GM21447 (cell line): ENCODE measurements around the gene EFTUD2.
"Not testable (repeated sequence)": the region's sequence is repeated elsewhere in the genome, so short reads cannot be mapped to it uniquely, and the experiment has no call there.

ENCODE experiments used
- ATAC-seq: cut with Tn5 transposase; IDR thresholded peaks from one replicate; pipeline ENCODE4 v1.9.1; 2021; ENCODE audit not compliant: unreplicated experiment

Gene EFTUD2

DNA sequence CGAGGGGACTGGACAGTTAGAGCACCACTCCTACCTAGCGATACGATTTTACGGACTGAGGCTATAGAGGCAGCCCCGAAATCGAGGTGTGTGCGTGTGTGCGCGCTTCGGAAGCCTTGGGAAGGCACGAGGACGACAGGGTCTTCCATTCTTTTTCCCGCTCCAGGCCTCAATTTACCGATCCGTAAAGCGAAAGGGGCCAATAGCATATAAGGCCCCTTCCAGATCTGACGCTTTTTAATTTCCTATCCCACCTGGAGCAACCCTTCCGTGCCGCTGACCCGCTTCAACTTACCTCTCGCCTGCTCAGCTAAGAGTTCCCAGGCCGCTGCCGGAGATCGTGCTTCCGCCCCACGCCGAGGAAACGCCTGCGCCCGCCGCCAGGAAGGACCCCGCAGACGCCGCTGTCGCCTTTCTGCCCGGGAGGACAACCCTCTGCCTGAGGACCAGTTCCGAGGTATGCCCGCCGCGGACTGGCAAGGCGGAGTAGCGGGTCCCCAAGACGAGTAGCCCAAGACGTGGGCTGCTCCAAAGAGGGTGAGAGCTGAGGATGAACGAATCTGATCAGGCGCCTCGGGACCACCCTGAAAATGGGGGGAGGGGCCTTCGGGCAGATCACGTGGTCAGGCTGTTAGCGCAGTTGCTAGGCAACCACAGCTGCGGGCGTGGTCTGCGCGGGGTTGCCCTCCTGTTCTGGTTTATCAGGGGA, at the start of gene EFTUD2:
TSS of gene EFTUD2 (minus strand) at position 372 of the 709 bp plus-strand sequence. CDS start 4,924 bp downstream, outside the sequence.
- peak; percentile 70 for ATAC-seq

DNA sequence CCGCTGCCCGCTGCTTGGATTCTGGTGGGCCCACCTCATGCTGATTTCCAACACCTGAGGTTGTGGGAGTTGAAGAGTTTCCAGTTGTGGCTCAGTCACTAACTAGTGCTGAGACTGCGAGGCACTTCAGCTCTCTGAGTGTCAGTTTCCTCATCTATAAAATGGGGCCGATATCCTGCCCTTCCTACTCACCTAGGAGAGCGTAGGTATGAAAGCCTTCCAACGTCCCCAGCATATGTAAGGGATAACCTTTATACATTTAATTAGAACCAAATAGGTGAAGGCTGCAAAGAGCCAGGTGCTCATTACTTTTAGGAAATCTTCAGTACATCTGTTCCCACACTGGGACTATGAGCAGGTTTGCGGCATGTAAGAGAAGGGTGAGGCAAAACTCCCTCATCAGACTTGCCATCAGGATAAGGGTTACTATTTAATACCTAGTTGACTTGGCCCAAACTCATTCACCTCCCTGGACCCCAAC, 49.1 kb upstream of the EFTUD2 start:
- ATAC-seq: no peak

DNA sequence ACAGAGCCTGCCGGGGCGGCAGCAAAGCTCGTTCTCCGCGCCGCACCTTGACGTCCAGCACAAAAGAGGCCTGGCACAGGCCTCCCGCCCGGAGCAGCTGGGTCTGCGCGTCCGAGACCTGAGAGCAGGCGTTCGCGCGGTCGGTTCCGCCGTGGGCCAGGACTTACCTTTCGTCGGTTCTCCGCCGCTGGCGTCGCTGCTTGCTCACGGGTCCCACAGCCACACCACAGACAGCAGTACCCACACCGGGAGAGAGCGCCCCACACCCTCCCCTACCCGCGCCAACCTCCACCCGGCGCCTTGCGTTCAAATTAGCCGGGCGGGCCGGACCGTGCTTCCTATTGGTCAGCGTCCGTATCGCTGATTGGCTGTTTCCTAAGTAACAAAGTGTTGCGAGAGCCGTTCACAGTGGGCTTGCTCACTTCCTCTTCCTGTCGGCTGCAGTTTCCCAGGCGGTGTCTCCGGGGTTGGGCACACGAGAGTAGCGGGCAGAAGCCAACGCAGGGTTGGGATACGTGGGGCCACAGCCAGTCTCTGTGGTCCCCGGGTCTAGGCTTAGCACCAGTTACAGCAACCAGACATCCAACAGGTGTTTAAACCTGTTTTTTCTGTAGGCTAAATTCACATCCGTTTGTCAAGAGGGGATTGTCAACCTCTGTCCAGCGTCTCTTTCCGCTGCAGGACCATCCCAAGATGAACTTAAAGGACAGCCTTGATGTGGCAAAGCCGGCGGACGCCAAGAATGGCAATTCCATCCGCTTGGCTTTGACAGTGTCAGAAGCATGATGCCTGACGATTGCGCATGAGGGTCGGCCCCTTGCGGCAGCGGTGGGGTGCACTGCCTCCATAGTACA, 48.4 kb upstream of the EFTUD2 start, which contains the start of gene KIF18B:
TSS of gene KIF18B (minus strand) at position 313 of the 854 bp plus-strand sequence. CDS start 11,429 bp downstream, outside the sequence.
- peak; percentile 90 for ATAC-seq

- ATAC-seq: not testable (repeated sequence)
Measured at GRCh38 chr17:44945652-44946051, 46.4 kb upstream of the EFTUD2 start.

DNA sequence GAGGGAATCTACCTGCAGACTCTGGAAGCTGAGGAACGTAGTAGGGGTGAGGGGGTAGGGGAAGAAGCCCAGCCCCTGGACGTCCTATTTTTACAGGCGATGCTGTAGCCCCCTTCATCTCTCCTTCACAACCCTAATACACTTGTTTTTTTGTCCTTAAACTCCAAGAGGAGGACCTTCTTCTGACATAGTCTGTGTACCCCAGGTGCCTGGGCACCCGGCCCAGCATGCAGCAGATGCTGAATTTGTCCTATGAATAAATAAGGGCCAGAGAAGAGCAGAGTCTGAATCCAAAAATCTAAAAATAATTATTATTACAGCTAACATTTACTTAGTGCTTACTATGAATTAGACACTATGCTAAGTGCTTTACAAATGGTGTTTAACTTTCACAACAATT, 43.2 kb upstream of the EFTUD2 start:
- no peak for ATAC-seq

DNA sequence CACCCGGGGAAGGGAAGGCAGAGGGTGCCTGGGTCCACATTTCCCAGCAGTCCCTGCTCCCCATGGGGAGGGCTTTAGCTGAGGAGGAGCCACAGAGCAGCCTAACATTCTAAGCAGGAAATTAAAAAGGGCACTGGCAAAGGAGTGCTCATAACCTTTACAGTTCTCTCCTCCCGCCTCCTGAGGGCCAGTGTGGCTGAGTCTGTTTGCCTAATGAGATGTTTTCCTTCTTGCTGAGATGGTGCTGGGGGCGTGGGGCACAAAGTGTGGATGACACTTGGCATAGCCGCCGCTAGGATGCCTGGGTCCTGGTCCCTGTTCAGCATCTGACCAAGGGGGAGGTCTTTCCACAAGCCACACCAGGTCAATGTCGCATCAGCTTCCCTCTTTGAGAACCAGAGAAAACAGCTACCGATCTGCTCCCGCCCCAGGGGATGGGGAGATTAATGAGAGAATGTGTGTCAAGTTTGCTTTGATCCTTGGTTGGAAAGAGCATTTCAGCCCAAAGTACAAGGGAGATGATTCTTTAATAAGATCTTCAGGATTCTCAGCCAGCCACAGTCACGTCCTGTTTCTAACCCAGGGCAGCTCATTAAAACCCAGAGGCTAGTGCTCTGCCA, 42.6 kb upstream of the EFTUD2 start:
- no peak for ATAC-seq

DNA sequence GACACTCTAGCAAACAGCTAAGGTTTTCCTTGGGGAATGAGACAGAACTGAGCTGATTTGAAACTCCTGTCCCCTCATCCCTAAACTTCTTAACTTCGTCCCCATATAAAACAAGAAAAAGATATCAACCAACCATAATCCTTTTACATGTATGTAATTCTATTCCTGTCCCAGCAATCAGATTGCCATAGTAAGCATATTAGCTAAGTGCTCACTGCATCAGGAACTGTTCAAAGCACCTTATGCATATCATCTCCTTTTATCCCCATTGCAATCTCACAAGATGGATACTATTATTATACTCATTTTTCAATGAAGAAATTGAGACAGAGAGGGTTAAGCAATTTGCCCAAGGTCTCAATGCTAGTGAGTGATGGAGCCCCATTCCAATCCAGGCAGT, 41.5 kb upstream of the EFTUD2 start:
- no peak for ATAC-seq

DNA sequence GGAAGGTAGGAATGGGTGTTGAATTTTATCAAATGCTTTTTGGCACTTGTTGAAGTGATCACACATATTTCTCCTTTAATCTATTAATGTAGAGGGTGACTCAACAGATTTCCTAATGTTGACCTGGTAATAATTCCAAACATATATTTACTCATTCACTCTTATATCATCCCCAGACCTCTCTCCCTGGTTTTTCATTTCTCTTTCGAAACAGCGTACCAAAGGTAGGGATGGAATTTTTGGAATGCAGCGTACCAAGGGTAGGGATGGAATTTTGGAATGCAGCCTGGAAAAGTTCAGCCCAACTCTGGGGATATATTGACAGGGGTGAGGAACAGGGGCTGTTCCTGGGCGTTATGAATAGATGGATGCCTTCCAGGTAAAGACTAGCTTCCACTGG, 41.1 kb upstream of the EFTUD2 start:
- ATAC-seq: no peak

GRCh38 chr17:44935116-44935515, 35.9 kb upstream of the EFTUD2 start:
- ATAC-seq: no peak

DNA sequence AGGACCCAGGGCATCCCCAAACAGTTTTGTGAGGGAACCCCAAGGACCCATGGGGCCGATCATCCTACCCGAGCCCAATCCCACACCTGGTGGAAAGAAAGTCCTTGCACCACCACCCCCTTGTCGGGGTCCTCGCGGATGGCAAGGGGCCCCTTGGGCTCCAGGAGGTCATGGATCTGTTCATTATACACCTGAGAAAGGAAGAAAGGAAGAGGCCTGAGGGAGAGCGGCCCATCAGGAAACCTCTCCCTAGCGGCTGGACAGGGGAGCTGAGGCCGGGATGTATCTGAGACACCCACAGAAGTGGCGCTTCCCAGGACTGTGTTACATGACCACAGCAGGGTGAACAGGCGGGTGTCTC, 35.5 kb upstream of the EFTUD2 start:
- no peak for ATAC-seq

DNA sequence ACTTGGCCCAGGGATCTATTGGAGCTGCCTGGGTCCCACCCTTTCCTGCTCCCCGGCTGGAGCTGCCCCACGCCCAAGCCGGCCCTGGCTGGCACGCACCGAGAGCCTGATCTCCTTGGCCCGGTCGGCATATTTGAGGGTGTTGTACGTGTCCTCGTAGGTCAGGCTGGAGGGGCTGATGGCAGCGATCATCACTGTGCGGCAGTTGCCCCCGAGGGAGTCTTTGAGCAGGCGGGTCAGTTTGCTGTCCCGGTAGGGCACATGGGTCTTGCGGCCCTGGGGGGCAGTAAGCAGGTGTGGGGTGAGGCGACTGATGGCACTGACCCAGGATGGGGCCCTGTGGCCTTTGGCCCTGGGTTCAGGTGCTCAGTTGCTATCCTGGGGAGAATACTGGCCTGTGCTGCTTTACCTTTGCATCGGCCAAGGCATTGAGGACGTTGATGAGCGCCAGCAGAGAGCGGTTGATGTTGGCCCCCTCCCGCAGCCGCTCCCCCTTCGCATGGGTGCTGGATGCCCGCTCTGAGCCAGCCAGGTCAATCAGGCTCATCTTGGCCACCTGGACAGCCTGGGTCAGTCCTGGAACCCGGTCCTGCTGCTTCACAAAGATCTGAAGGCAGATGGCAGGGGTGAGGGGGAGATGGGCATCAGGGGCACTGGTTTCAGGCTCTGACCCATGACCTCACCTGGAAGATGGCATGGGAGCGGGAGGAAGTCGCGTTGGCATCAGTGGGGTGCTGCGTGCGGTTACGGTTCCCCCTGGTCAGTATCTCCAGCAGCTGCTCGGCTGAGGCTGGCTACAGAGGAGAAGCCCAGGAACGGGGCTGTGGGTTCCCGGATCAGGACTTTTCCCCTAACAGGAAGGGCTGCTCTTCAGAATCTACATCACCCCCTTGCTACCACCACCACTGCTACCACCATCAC, 34.8 kb upstream of the EFTUD2 start:
- no peak for ATAC-seq

- no peak for ATAC-seq
Measured at GRCh38 chr17:44932787-44933097, 33.5 kb upstream of the EFTUD2 start.

DNA sequence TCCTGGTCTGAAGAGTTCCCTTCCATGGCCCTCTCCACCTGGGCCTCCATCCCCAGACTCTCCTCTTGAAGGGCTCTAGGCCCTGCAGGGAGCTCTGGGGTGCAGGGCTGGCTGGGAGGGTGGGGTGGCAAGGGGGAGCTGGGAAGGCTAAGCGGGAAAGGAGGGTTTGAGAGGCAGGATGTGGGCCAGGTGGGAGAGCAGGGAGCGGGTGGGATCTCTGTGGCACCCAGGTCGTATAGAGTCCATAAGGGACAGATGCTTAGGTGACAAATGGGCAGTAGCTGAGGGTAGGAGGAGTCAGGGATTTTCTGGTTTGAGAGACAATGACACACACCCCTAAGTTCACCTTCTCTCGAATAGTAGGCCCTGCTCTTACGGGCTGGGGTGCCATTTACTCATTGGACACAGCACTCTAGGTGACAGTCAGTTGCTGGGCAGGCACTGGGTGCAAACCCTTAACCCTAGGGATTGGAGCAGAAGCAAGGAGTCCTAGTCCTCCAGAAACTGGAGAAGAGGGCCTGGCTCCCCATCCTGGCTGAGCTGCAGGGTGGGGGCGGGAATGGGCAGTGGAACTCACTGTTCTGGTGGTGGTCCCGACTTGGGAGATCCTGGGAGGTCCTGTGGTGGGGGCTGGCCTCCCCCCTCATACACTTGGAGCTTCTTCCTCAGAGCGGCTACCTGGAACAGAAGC, 33.0 kb upstream of the EFTUD2 start:
- ATAC-seq: no peak

- no peak for ATAC-seq
Measured at GRCh38 chr17:44931376-44931775, 32.1 kb upstream of the EFTUD2 start.

- ATAC-seq: no peak
Measured at GRCh38 chr17:44930667-44931066, 31.4 kb upstream of the EFTUD2 start.

DNA sequence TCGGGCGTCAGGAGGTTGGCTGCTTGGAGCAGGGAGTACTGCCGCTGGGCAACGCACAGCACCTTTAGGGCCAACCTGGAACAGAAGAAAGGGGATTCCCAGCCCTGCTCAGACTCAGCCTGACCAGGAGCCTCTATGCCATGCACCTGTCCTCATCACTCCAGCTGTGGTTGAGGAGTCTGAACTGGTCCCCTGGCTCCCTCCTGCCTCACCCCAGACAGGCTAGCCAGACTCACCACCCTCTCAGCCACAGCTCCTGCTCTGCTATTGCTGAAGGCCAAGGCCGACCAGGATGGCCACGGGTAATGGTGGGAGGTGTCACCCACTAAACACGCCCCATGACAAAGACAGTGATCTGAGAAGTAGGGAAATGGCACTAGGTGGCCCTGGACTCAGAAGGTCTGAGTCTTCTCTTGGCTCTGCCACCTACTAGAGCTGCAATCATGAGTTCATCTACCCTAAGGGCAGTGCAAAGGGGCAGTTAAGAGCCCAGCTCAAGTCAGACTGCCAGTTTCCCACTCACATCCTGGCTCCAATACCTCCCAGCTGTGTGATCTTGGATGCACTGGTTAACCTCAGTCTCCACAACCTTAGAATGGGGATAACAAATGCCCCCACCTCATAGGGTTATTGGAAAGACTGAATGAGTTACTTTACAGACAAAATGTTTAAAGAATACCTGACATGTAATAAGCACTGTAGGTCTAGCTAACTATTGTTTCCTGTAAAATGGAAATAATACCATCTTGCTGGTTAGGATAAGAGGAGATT, 29.9 kb upstream of the EFTUD2 start:
- ATAC-seq: no peak

GRCh38 chr17:44928136-44928535, 28.9 kb upstream of the EFTUD2 start:
- ATAC-seq: no peak

GRCh38 chr17:44927696-44928095, 28.5 kb upstream of the EFTUD2 start:
- ATAC-seq: no peak

- no peak for ATAC-seq
Measured at GRCh38 chr17:44926821-44927525, 27.7 kb upstream of the EFTUD2 start.
